Hindlimb muscle (tissue), 1 donor: ENCODE results near the gene ZDHHC21. TPM values are rescaled to one million over a fixed set of nuclear protein-coding genes. Genes with fewer than 3 reads are reported as not detected.

Source experiments
- DNase-seq: peaks from one replicate; pipeline ENCODE4 v3.0.0-alpha.2; 2013
- polyA plus RNA-seq: library from polyadenylated mRNA; unstranded; fragments of 120-200 nt; gene quantifications from one replicate; pipeline ENCODE4 v1.2.1, GENCODE V29; 2013; ENCODE audit not compliant: insufficient read length

Gene ZDHHC21
- polyA plus RNA-seq, 1 donor: 11.6 TPM

- DNase-seq: no peak
Observed at GRCh38 chr9:14608540-14608939, 84.7 kb downstream of the ZDHHC21 start.

GRCh38 chr9:14597171-14597799, 95.9 kb downstream of the ZDHHC21 start:
- DNase-seq: no peak

GRCh38 chr9:14593406-14593805, 99.8 kb downstream of the ZDHHC21 start:
- DNase-seq: no peak

GRCh38 chr9:14591411-14591810, 101.8 kb downstream of the ZDHHC21 start:
- DNase-seq: no peak

- DNase-seq: no peak
Observed at GRCh38 chr9:14585730-14586473, 107.3 kb downstream of the ZDHHC21 start.

GRCh38 chr9:14584571-14584970, 108.7 kb downstream of the ZDHHC21 start:
- no peak for DNase-seq

GRCh38 chr9:14578030-14578429, 115.2 kb downstream of the ZDHHC21 start:
- no peak for DNase-seq

GRCh38 chr9:14574173-14574572, 119.1 kb downstream of the ZDHHC21 start:
- DNase-seq: no peak

- no peak for DNase-seq
Observed at GRCh38 chr9:14573319-14573718, 119.9 kb downstream of the ZDHHC21 start.

GRCh38 chr9:14565352-14566016, 127.7 kb downstream of the ZDHHC21 start:
- DNase-seq: no peak

- no peak for DNase-seq
Observed at GRCh38 chr9:14563902-14564624, 129.2 kb downstream of the ZDHHC21 start.

- no peak for DNase-seq
Observed at GRCh38 chr9:14561929-14562405, 131.3 kb downstream of the ZDHHC21 start.

Other genes with a start within 250 kb of the ZDHHC21 start
- not detected for gene CER1, start 29.3 kb upstream of the ZDHHC21 start, polyA plus RNA-seq
- 20.2 TPM for gene FREM1, start 217.0 kb upstream of the ZDHHC21 start, polyA plus RNA-seq